ENCODE results near the gene SYCE1L. TPM values are rescaled to one million over a fixed set of nuclear protein-coding genes. Genes with fewer than 3 reads are reported as not detected.

SYCE1L gene
- total RNA-seq, 2 experiments from 2014 or later: 1.9 to 9.9 TPM

GRCh38 chr16:77193377-77193776, 5.8 kb upstream of the SYCE1L start:
- TF ChIP-seq EZH2phosphoT487 (IDR thresholded peaks at IDR 0.05; ENCODE audit: borderline replicate concordance, low read depth, low read length) (no peak), CTCF (conservative IDR thresholded peaks at IDR 0.05; ENCODE audit: low read length) (no peak)
- Histone ChIP-seq H3K27ac (ENCODE audit: low read depth, low read length, poor library complexity, severe bottlenecking) (no peak overlapping the region), H3K4me1 (ENCODE audit: insufficient read depth, low read length, poor library complexity, severe bottlenecking) (peaks cover 11% of the 10 kb centered on the region), H4K20me1 (ENCODE audit: insufficient read depth, low read length) (0 out of 2 replicates have a peak, but pooled peaks cover 15% of the 10 kb centered on the region), H3K9me2 (ENCODE audit: insufficient read depth, low read length) (peaks cover 5% of the 10 kb centered on the region; the same call in 1 of the 2 replicates), H3K4me3 (ENCODE audit: low read depth, low read length, poor library complexity, severe bottlenecking) (no peak overlapping the region), H3K4me2 (ENCODE audit: low read length) (no peak overlapping the region), H3K9me3 (ENCODE audit: low read length) (no peaks in the 10 kb centered on the region), H3K36me3 (ENCODE audit: insufficient read depth, low read length) (peaks cover 55% of the 10 kb centered on the region), H3K79me2 (ENCODE audit: insufficient read depth, low read depth, low read length) (peaks cover 25% of the 10 kb centered on the region), H2AFZ (ENCODE audit: low read length) (no peak overlapping the region)
- DNase-seq (ENCODE audit: low spot score): no peak
- POLR2A ChIA-PET: no interaction called here
- intact Hi-C loops (cut with micrococcal nuclease; ENCODE audit: unreplicated experiment): loop anchor here (5.0 to 10.0 kb wide), 2 partner anchors 531 to 1761 kb away; partner anchors contain the start of genes CFDP1 and NUDT7
- CTCF ChIA-PET (ENCODE audit: unreplicated experiment): no interaction called here
- no TSS peak for BruUV-seq (replicated peaks)

- H3K4me1 ChIP-seq (ENCODE audit: insufficient read depth, low read length, poor library complexity, severe bottlenecking): peaks cover 11% of the 10 kb centered on the region
- 0 out of 2 replicates have a peak, but pooled peaks cover 15% of the 10 kb centered on the region for H4K20me1 ChIP-seq (ENCODE audit: insufficient read depth, low read length)
- no peak overlapping the region for H3K27ac ChIP-seq (ENCODE audit: low read depth, low read length, poor library complexity, severe bottlenecking)
- intact Hi-C loops (cut with micrococcal nuclease; ENCODE audit: unreplicated experiment): loop anchor here (5.0 to 10.0 kb wide), 2 partner anchors 530 to 1762 kb away; partner anchors contain the start of genes CFDP1 and NUDT7
- no peak overlapping the region for H3K4me3 ChIP-seq (ENCODE audit: low read depth, low read length, poor library complexity, severe bottlenecking)
- peaks cover 25% of the 10 kb centered on the region for H3K79me2 ChIP-seq (ENCODE audit: insufficient read depth, low read depth, low read length)
- no peak for DNase-seq (ENCODE audit: low spot score)
- H3K9me3 ChIP-seq (ENCODE audit: low read length): no peaks in the 10 kb centered on the region
- H2AFZ ChIP-seq (ENCODE audit: low read length): no peak overlapping the region
- no TSS peak for BruUV-seq (replicated peaks)
- peaks cover 67% of the 10 kb centered on the region for H3K36me3 ChIP-seq (ENCODE audit: insufficient read depth, low read length)
- ChIA-PET CTCF (ENCODE audit: unreplicated experiment) (no interaction called here), POLR2A (interaction anchor here (0.6 to 1.1 kb wide), 3 partner anchors 11 to 15 kb away, joined by 3 read pairs; no protein-coding TSS in a partner anchor)
- H3K4me2 ChIP-seq (ENCODE audit: low read length): no peak overlapping the region
- peaks cover 5% of the 10 kb centered on the region; the same call in 1 of the 2 replicates for H3K9me2 ChIP-seq (ENCODE audit: insufficient read depth, low read length)
- no peak for TF ChIP-seq EZH2phosphoT487 (IDR thresholded peaks at IDR 0.05; ENCODE audit: borderline replicate concordance, low read depth, low read length)
- no peak for TF ChIP-seq CTCF (conservative IDR thresholded peaks at IDR 0.05; ENCODE audit: low read length)
Observed at GRCh38 chr16:77194295-77195231, 4.6 kb upstream of the SYCE1L start.
